Measurements from ENCODE around the gene CAPN11.

Gene CAPN11

DNA sequence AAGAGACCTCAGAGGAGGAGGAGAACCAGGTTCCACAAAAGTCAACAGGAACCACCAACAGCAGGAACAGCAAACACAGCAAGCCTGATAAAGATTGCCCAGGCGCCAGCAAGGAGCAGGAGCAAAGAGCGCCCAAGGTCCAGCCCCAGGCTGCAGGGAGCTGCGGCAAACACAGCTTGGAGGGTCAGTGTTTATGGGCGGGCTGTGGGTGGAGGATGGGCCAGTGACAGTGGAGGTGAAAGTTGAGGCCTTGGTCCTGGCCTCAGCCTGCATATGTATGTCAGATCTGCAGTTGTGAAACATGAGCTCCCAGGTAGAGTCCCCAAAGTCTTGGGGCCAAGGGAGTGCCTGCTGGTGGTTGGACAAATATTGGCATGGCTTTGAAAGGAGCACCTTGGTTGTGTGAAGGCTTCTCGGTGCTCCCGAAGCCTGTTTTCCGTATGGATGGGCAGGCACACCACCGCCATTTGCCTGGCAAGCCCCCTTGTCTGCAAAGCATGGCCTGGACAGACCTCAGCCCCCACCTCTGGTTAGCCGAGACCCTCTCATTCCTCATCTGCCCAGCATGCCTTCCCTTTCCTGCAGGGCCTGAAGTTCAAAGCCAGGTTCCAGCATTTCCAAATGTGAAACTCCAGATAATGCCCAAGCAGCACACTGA, 2.0 kb upstream of the CAPN11 start:
- Histone ChIP-seq H3K9me3 (ENCODE audit: insufficient read depth, low read length) (no peaks in the 10 kb centered on the region), H3K36me3 (ENCODE audit: insufficient read depth, insufficient read length, low read length) (peaks cover 3% of the 10 kb centered on the region), H3K9ac (ENCODE audit: insufficient read length, low read depth) (no peak overlapping the region), H3K4me3 (ENCODE audit: insufficient read length, low read depth) (no peak overlapping the region), H3K27me3 (ENCODE audit: insufficient read depth, insufficient read length) (peaks cover under 1% of the 10 kb centered on the region), H3K4me1 (ENCODE audit: insufficient read depth, insufficient read length) (peaks cover 17% of the 10 kb centered on the region)
- DNase-seq (ENCODE audit: low read depth, low spot score) = no peak
- TF ChIP-seq ZNF274 (IDR thresholded peaks at IDR 0.05; ENCODE audit: low read depth, low read length) (no peak), SUZ12 (IDR thresholded peaks at IDR 0.05; ENCODE audit: extremely low read depth, insufficient read depth, insufficient read length) (no peak), YY1 (IDR thresholded peaks at IDR 0.05; ENCODE audit: insufficient read depth, insufficient read length) (no peak)

DNA sequence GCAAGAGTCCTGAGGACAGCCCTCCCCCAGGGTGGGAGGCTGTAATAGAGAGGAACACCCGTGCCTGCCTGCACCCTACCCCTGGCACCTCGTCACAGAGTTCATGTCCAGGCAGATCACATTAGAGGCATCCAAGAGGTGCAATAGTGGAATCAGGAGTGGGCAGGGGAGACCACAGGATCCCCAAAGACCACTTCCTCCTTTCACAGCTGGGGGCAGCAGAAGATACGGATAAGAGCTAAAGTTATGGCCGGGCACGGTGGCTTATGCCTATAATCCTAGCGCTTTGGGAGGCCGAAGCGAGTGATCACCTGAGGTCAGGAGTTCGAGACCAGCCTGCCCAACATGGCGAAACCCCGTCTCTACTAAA, 1.5 kb upstream of the CAPN11 start:
- TF ChIP-seq SUZ12 (IDR thresholded peaks at IDR 0.05; ENCODE audit: extremely low read depth, insufficient read depth, insufficient read length) (no peak), YY1 (IDR thresholded peaks at IDR 0.05; ENCODE audit: insufficient read depth, insufficient read length) (no peak), ZNF274 (IDR thresholded peaks at IDR 0.05; ENCODE audit: low read depth, low read length) (no peak)
- Histone ChIP-seq H3K36me3 (ENCODE audit: insufficient read depth, insufficient read length, low read length) (peaks cover 3% of the 10 kb centered on the region), H3K9ac (ENCODE audit: insufficient read length, low read depth) (no peak overlapping the region), H3K9me3 (ENCODE audit: insufficient read depth, low read length) (no peaks in the 10 kb centered on the region), H3K4me1 (ENCODE audit: insufficient read depth, insufficient read length) (peaks cover 16% of the 10 kb centered on the region), H3K27me3 (ENCODE audit: insufficient read depth, insufficient read length) (no peaks in the 10 kb centered on the region), H3K4me3 (ENCODE audit: insufficient read length, low read depth) (no peak overlapping the region)
- no peak for DNase-seq (ENCODE audit: low read depth, low spot score)

DNA sequence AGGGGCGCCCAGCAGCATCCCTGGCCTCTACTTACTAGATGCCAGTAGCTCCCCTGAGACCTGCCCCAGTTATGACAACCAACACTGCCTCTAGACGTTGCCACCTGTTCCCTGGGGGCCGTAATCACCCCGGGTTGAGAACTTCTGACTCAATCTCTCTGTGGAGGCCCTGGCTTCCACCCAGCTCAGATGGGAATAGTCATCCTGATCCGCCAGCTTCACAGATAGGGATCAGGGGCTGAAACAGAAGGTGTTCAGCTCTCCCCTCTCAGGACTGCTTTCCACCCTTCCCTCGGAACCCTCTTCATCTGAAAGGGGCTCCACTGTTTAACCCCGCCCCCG, 3.3 kb downstream of the CAPN11 start:
- H3K36me3 ChIP-seq (ENCODE audit: insufficient read depth, insufficient read length, low read length) = no peaks in the 10 kb centered on the region

DNA sequence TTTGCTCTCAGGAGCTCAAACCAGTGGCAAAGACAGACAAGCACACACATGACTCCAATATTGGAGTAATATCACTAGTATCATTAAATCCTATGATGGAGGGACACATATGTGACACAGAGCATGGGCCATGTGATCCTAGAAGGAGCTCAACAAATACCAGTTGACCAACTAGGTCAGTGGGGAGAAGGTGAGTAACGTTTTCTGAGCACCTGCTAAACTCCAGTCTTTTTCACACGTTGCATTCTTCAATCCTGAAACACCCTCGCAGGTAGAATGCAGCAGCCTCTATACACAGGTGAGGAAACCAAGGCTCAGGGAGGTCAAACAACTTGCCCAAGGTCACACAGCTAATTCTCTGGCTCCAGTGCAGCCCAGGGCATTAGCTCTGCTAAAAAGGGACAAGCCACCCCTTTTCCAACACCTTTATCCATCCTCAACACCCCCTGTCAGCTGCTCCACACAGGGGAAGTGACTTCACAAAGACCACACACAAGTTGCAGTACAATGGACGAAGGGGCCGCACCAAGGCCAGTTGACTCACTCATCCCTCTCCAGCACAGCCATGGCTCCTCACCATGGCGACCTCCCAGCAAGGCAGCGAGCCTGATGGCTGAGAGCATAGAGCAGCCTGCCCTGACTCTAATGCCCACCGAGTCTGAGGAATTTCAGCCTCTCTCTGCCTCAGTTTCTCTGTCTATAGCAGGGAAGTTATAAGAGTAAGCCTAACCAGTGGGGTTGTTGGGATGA, 4.4 kb downstream of the CAPN11 start:
- TF ChIP-seq SUZ12 (IDR thresholded peaks at IDR 0.05; ENCODE audit: extremely low read depth, insufficient read depth, insufficient read length) (no peak), ZNF274 (IDR thresholded peaks at IDR 0.05; ENCODE audit: low read depth, low read length) (no peak), YY1 (IDR thresholded peaks at IDR 0.05; ENCODE audit: insufficient read depth, insufficient read length) (no peak)
- no peak overlapping the region for H3K9ac ChIP-seq (ENCODE audit: insufficient read length, low read depth)
- H3K9me3 ChIP-seq (ENCODE audit: insufficient read depth, low read length) = no peaks in the 10 kb centered on the region
- H3K27me3 ChIP-seq (ENCODE audit: insufficient read depth, insufficient read length) = no peaks in the 10 kb centered on the region
- no peak for DNase-seq (ENCODE audit: low read depth, low spot score)
- no peaks in the 10 kb centered on the region for H3K36me3 ChIP-seq (ENCODE audit: insufficient read depth, insufficient read length, low read length)
- H3K4me1 ChIP-seq (ENCODE audit: insufficient read depth, insufficient read length) = peaks cover 20% of the 10 kb centered on the region
- no peak overlapping the region for H3K4me3 ChIP-seq (ENCODE audit: insufficient read length, low read depth)

More for the DNA sequence above, 3.3 kb downstream of the CAPN11 start:
- H3K4me1 ChIP-seq (ENCODE audit: insufficient read depth, insufficient read length) = peaks cover 22% of the 10 kb centered on the region
- TF ChIP-seq SUZ12 (IDR thresholded peaks at IDR 0.05; ENCODE audit: extremely low read depth, insufficient read depth, insufficient read length) = no peak
- no peak for TF ChIP-seq ZNF274 (IDR thresholded peaks at IDR 0.05; ENCODE audit: low read depth, low read length)
- no peak for TF ChIP-seq YY1 (IDR thresholded peaks at IDR 0.05; ENCODE audit: insufficient read depth, insufficient read length)
- H3K27me3 ChIP-seq (ENCODE audit: insufficient read depth, insufficient read length) = no peaks in the 10 kb centered on the region
- H3K9ac ChIP-seq (ENCODE audit: insufficient read length, low read depth) = no peak overlapping the region
- no peak for DNase-seq (ENCODE audit: low read depth, low spot score)
- no peaks in the 10 kb centered on the region for H3K9me3 ChIP-seq (ENCODE audit: insufficient read depth, low read length)
- no peak overlapping the region for H3K4me3 ChIP-seq (ENCODE audit: insufficient read length, low read depth)

DNA sequence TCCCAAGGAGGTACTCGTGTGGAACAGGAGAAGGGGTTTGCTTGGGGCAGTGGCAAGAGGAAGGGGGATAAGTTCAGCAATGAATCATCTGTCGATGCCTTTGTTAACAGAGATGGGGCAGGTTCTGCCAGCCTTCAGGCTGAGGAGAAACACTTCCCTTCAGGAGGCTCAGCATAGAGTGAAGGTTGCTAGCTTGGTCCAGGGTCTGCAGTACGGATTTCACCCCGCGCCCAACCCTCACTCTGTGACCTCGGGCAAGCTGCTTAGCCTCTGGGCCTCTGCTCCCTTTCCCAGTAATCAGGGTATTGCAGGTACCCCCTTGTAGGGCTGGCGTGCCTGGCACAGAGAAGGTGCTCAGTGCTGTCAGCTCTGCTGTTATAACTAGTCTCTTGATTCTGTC, 7.5 kb downstream of the CAPN11 start:
- no peaks in the 10 kb centered on the region for H3K36me3 ChIP-seq (ENCODE audit: insufficient read depth, insufficient read length, low read length)
- H3K9me3 ChIP-seq (ENCODE audit: insufficient read depth, low read length) = no peaks in the 10 kb centered on the region
- H3K9ac ChIP-seq (ENCODE audit: insufficient read length, low read depth) = peak overlapping the region; percentile 51
- TF ChIP-seq SUZ12 (IDR thresholded peaks at IDR 0.05; ENCODE audit: extremely low read depth, insufficient read depth, insufficient read length) (no peak), ZNF274 (IDR thresholded peaks at IDR 0.05; ENCODE audit: low read depth, low read length) (no peak), YY1 (IDR thresholded peaks at IDR 0.05; ENCODE audit: insufficient read depth, insufficient read length) (no peak)
- DNase-seq (ENCODE audit: low read depth, low spot score) = no peak
- H3K4me3 ChIP-seq (ENCODE audit: insufficient read length, low read depth) = no peak overlapping the region
- peaks cover 17% of the 10 kb centered on the region for H3K4me1 ChIP-seq (ENCODE audit: insufficient read depth, insufficient read length)
- no peaks in the 10 kb centered on the region for H3K27me3 ChIP-seq (ENCODE audit: insufficient read depth, insufficient read length)

DNA sequence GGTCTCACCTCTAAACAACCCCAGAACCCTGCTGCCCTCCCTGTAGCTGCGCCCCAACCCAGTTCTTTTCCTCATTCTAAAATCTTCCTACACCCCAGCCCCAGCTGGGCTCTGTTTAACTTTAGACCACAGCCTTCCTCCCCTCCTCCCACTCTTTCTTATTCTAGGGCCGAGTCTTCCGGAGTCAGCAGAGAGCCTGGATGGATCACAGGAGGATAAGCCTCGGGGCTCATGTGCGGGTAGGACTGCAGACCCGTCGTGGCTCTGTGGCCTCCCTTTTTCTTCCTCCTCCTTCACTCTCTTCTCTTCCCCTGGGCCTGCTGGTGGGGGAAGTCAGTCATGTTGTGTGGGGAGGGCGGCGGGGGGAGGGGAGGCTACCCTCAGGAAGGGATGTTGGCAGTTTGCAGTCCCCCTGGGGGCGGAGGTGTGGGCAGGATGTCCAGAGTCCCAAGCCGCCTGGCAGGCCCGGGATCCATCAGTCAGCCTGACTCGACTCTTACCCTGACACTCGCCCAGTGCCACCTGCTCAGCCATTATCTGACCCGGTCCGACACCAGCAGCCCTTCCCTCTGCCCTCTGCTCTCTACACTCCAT, 8.1 kb downstream of the CAPN11 start:
- Histone ChIP-seq H3K27me3 (ENCODE audit: insufficient read depth, insufficient read length) (no peaks in the 10 kb centered on the region), H3K9me3 (ENCODE audit: insufficient read depth, low read length) (no peaks in the 10 kb centered on the region), H3K4me3 (ENCODE audit: insufficient read length, low read depth) (no peak overlapping the region), H3K4me1 (ENCODE audit: insufficient read depth, insufficient read length) (peaks cover 17% of the 10 kb centered on the region), H3K36me3 (ENCODE audit: insufficient read depth, insufficient read length, low read length) (no peaks in the 10 kb centered on the region), H3K9ac (ENCODE audit: insufficient read length, low read depth) (peak overlapping the region; percentile 51)
- TF ChIP-seq SUZ12 (IDR thresholded peaks at IDR 0.05; ENCODE audit: extremely low read depth, insufficient read depth, insufficient read length) (no peak), ZNF274 (IDR thresholded peaks at IDR 0.05; ENCODE audit: low read depth, low read length) (no peak), YY1 (IDR thresholded peaks at IDR 0.05; ENCODE audit: insufficient read depth, insufficient read length) (no peak)
- DNase-seq (ENCODE audit: low read depth, low spot score) = peak; percentile 76

DNA sequence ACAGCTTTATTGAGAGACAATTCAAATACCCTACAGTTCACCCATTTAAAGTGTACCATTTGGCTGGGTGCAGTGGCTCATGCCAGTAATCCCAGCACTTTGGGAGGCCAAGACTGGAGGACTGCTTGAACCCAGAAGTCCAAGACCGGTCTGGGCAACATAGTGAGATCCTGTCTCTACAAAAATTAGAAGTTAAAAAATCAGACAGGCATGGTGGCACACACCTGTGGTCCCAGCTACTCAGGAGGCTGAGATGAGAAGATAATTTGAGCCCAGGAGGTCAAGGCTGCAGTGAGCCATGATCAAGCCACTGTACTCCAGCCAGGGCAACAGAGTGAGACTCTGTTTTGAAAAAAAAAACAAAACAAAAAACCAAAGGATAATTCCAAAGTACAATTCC, 8.9 kb downstream of the CAPN11 start:
- H3K9me3 ChIP-seq (ENCODE audit: insufficient read depth, low read length) = no peaks in the 10 kb centered on the region
- DNase-seq (ENCODE audit: low read depth, low spot score) = no peak
- H3K36me3 ChIP-seq (ENCODE audit: insufficient read depth, insufficient read length, low read length) = no peaks in the 10 kb centered on the region
- H3K4me1 ChIP-seq (ENCODE audit: insufficient read depth, insufficient read length) = peaks cover 17% of the 10 kb centered on the region
- H3K27me3 ChIP-seq (ENCODE audit: insufficient read depth, insufficient read length) = no peaks in the 10 kb centered on the region
- TF ChIP-seq YY1 (IDR thresholded peaks at IDR 0.05; ENCODE audit: insufficient read depth, insufficient read length) (no peak), ZNF274 (IDR thresholded peaks at IDR 0.05; ENCODE audit: low read depth, low read length) (no peak), SUZ12 (IDR thresholded peaks at IDR 0.05; ENCODE audit: extremely low read depth, insufficient read depth, insufficient read length) (no peak)
- no peak overlapping the region for H3K9ac ChIP-seq (ENCODE audit: insufficient read length, low read depth)
- H3K4me3 ChIP-seq (ENCODE audit: insufficient read length, low read depth) = no peak overlapping the region
